ENCODE data around the gene ROBO2. TPM values are rescaled to one million over a fixed set of nuclear protein-coding genes. Genes with fewer than 3 reads are reported as not detected.

Gene ROBO2
- total RNA-seq, 1 donor from 2014 or later: 0.79 TPM

DNA sequence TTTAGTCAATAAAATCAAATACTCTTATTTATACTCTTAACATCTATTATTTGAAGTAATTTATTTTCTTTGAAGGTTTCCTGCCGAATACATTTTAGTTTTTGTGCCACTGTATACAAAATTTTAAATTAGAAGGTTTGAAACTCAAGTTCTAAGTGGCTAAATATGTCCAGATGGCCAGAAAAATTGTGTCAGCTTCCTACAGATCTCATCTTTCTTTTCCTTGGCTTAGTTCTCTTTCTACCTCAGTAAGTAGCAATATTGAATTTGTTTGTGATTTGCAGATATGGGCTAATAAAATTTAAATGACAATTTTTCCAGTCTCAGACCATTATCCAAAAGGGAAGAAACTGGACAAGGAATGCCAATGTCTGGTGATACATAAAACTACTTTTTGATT, 452.1 kb downstream of the ROBO2 start:
- FAIRE-seq (no peak), DNase-seq (ENCODE audit: low read depth) (no peak)
- Histone ChIP-seq H3K36me3 (ENCODE audit: control insufficient read depth, insufficient read depth, low read length) (no peaks in the 10 kb centered on the region), H3K4me3 (ENCODE audit: low read depth, low read length) (no peak overlapping the region), H3K27me3 (ENCODE audit: control insufficient read depth, insufficient read depth, low read length) (no peaks in the 10 kb centered on the region)
- TF ChIP-seq, protein P1, sequence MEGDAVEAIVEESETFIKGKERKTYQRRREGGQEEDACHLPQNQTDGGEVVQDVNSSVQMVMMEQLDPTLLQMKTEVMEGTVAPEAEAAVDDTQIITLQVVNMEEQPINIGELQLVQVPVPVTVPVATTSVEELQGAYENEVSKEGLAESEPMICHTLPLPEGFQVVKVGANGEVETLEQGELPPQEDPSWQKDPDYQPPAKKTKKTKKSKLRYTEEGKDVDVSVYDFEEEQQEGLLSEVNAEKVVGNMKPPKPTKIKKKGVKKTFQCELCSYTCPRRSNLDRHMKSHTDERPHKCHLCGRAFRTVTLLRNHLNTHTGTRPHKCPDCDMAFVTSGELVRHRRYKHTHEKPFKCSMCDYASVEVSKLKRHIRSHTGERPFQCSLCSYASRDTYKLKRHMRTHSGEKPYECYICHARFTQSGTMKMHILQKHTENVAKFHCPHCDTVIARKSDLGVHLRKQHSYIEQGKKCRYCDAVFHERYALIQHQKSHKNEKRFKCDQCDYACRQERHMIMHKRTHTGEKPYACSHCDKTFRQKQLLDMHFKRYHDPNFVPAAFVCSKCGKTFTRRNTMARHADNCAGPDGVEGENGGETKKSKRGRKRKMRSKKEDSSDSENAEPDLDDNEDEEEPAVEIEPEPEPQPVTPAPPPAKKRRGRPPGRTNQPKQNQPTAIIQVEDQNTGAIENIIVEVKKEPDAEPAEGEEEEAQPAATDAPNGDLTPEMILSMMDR (IDR thresholded peaks at IDR 0.05; ENCODE audit: insufficient read depth, low read length, severe bottlenecking): no peak

DNA sequence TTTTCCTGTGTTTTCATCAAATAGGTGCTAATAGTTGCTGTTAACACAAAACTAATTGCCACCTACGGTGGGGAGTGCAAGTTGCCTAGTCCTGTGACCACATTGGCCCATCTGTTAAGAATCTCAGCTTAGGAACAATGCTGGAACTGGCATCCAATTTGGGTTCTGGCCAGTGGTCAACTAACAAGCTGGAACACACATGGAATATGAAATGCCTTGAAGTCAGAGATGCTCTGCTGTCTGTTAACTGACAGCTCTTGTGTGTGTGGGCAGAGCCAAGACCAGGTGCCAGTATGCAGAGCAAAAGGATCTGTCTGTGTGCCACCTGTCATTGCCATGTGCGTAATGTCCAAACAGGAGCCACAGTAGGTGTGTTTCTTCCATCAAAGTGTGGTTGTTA, 460.8 kb downstream of the ROBO2 start:
- Histone ChIP-seq H3K27me3 (ENCODE audit: control insufficient read depth, insufficient read depth, low read length) (no peaks in the 10 kb centered on the region), H3K4me3 (ENCODE audit: low read depth, low read length) (no peak overlapping the region), H3K36me3 (ENCODE audit: control insufficient read depth, insufficient read depth, low read length) (no peaks in the 10 kb centered on the region)
- FAIRE-seq: no peak
- no peak for DNase-seq (ENCODE audit: low read depth)
- TF ChIP-seq, protein P1 (IDR thresholded peaks at IDR 0.05; ENCODE audit: insufficient read depth, low read length, severe bottlenecking): no peak

DNA sequence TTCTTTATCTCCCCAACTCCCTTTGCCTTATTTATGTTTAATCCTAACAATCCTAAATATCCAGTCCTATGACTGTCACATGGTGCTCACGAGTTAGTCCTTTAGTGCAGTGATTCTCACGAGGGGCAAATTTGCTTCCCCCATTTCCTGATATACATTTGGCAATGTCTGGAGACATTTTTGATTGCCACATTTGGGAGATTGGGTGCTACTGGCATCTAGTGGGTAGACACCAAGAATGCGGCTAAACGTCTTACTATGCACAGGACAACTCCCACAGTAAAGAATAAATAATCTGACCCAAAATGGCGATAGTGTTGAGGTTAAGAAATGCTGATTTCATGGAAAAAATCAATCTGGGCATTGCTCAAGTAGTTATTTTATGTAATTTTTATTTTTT, 466.5 kb downstream of the ROBO2 start:
- FAIRE-seq: no peak
- TF ChIP-seq, protein P1 (IDR thresholded peaks at IDR 0.05; ENCODE audit: insufficient read depth, low read length, severe bottlenecking): no peak

DNA sequence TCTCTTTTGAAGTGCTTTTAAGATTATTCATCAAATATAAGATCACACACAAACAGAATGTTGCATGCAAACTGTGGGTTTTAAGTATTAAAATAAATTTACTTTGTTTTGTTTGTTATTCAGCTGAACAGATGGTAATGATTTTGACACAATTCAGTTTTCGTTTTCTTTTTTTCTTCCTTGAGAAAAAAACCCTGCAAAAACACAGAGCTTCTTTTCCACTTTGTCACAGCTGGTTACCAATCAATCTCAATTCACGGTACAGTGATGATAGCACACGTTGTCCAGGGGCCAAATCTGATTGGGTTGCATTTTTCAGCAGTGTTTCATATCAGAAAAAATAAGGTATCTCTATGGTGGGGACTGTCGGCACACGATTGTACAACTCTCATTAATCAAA, 473.6 kb downstream of the ROBO2 start:
- DNase-seq (ENCODE audit: low read depth) (no peak), FAIRE-seq (no peak)
- TF ChIP-seq, protein P1 (IDR thresholded peaks at IDR 0.05; ENCODE audit: insufficient read depth, low read length, severe bottlenecking): no peak
- Histone ChIP-seq H3K27me3 (ENCODE audit: control insufficient read depth, insufficient read depth, low read length) (no peaks in the 10 kb centered on the region), H3K36me3 (ENCODE audit: control insufficient read depth, insufficient read depth, low read length) (no peaks in the 10 kb centered on the region), H3K4me3 (ENCODE audit: low read depth, low read length) (no peak overlapping the region)

More for the DNA sequence above, 466.5 kb downstream of the ROBO2 start:
- Histone ChIP-seq H3K36me3 (ENCODE audit: control insufficient read depth, insufficient read depth, low read length) (no peaks in the 10 kb centered on the region), H3K4me3 (ENCODE audit: low read depth, low read length) (no peak overlapping the region), H3K27me3 (ENCODE audit: control insufficient read depth, insufficient read depth, low read length) (no peaks in the 10 kb centered on the region)
- no peak for DNase-seq (ENCODE audit: low read depth)

DNA sequence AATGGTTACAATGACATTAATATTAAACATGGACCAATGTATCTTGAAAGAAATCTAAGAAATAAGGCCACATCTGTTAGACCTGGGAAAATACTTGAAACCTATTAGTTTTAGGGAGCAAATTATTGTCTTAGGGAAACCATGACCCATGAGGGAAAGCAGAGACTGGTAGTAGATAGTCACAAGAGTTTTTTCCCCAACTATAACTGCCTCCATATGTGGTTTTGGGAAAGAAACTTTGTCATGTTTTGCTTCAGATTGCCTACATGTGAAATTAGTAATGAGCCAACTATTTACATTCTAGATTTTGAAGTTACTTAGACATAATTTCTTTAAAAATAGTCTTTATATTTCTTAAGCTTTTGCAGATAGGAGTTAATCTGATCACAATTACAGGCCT, 474.9 kb downstream of the ROBO2 start:
- TF ChIP-seq, protein P1 (IDR thresholded peaks at IDR 0.05; ENCODE audit: insufficient read depth, low read length, severe bottlenecking): no peak
- DNase-seq (ENCODE audit: low read depth) (no peak), FAIRE-seq (no peak)
- H3K4me3 ChIP-seq (ENCODE audit: low read depth, low read length): no peak overlapping the region
- no peaks in the 10 kb centered on the region for H3K36me3 ChIP-seq (ENCODE audit: control insufficient read depth, insufficient read depth, low read length)
- H3K27me3 ChIP-seq (ENCODE audit: control insufficient read depth, insufficient read depth, low read length): no peaks in the 10 kb centered on the region

DNA sequence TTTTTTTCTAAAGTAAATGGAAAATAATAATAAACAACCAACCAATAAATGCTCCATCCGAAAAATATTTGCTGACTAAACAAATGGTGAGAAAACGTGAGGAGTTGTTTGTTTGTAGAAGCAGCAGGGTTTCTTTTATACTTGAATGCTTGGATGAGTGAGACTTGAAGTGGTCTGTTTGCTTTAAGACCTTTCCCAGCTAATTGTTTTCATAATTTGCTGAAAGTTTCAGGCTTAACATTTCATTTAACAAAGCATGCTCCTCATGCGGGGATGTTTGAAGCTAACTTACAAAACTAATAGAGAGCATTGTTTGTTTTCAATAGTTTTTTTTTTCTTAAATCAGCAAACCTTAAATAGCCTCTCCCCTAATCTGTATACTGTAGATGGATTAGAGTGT, 484.6 kb downstream of the ROBO2 start:
- DNase-seq (ENCODE audit: low read depth): no peak
- no peaks in the 10 kb centered on the region for H3K36me3 ChIP-seq (ENCODE audit: control insufficient read depth, insufficient read depth, low read length)
- no peaks in the 10 kb centered on the region for H3K27me3 ChIP-seq (ENCODE audit: control insufficient read depth, insufficient read depth, low read length)
- TF ChIP-seq, protein P1 (IDR thresholded peaks at IDR 0.05; ENCODE audit: insufficient read depth, low read length, severe bottlenecking): no peak
- no peak overlapping the region for H3K4me3 ChIP-seq (ENCODE audit: low read depth, low read length)
- no peak for FAIRE-seq
